ENCODE measurements around the gene SDCBP2. TPM values are rescaled to one million over a fixed set of nuclear protein-coding genes. Genes with fewer than 3 reads are reported as not detected.
A peak's percentile ranks its signal among the peaks of the same experiment; 100 is the strongest.

Gene SDCBP2
- total and polyA plus RNA-seq, 10 of the 15 experiments (the other 5 are each of a cell fraction or from before 2014, with no cell fraction given): 0.16 to 2.4 (median 1.1) TPM; not detected in 1

DNA sequence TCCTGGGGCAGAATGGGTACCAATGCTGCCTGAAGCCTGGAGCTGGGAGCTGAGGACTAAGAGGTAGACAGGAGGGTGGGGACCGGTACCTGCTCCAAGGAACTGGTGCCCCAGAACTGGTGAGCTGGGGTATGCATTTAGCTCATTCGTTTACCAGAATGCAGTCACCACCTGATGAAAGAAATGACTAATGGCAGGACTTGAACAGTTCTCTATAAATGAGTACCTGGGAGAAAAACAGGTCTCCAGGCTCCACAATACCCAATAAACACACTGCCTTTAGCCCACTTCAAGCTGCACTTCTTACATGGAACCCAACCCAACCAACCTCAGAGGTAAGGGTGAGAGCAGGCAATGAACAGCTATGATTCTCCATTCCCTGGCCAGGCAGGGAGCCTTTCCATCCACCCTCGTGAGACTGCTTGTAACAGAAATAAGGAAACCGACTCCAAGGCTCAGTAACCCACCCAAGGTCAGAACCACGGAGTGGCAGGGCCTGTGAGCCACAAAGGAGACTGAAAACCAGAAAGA is 48.5 kb upstream of the SDCBP2 start:
- peaks cover 5 to 18% of the 10 kb centered on the region in 2 experiments for H3K36me3 ChIP-seq (ENCODE audit: control insufficient read depth in 2 of 2, insufficient read depth in 2 of 2, low read length in 1 of 2)
- peak; percentile 74 for ATAC-seq
- H3K4me1 ChIP-seq (ENCODE audit: control insufficient read depth, insufficient read depth, low read length): peaks cover 35% of the 10 kb centered on the region
- peak overlapping the region; percentile 85 for H3K27ac ChIP-seq (ENCODE audit: control insufficient read depth, insufficient read depth)
- no peak for DNase-seq (ENCODE audit: low read depth, low spot score)
- WGBS (ENCODE audit: insufficient coverage, insufficient replicate concordance, low lambda C conversion rate, missing lambda C conversion rate): 0% methylated on average over 5 of the region's 5 CpGs
- no peak for FAIRE-seq
- RAD21 ChIA-PET (ENCODE audit: unreplicated experiment): interaction anchor here (0.7 to 2.7 kb wide), 10 partner anchors 11 to 58 kb away, joined by 3 to 28 read pairs (median 3); partner anchors contain the start of genes FKBP1A and SDCBP2
- intact Hi-C loops (cut with micrococcal nuclease; ENCODE audit: unreplicated experiment) (loop anchor here (2.0 kb wide), 1 partner anchor 53 kb away; no protein-coding TSS in a partner anchor), in situ Hi-C loops (cut with MboI) (no loop called here)
- H3K4me2 ChIP-seq (ENCODE audit: control insufficient read depth, insufficient read depth): peak overlapping the region; percentile 82
- no peaks in the 10 kb centered on the region for H3K27me3 ChIP-seq (replicated peaks in 1 of 2; ENCODE audit: control insufficient read depth in 2 of 2, insufficient read depth in 2 of 2, low read length in 1 of 2)
- POLR2A ChIA-PET: interaction anchor here (1.0 to 4.1 kb wide), 6 partner anchors 10 to 55 kb away, joined by 4 to 46 read pairs (median 6); no protein-coding TSS in a partner anchor
- SMC1A ChIA-PET (ENCODE audit: uncharacterized antibody, unreplicated experiment): interaction anchor here (0.6 to 3.9 kb wide), 6 partner anchors 8 to 76 kb away, joined by 3 to 34 read pairs (median 10); partner anchors contain the start of genes FKBP1A and SDCBP2
- CTCF ChIA-PET: interaction anchor here (0.9 to 2.5 kb wide), 6 partner anchors 9 to 127 kb away, joined by 3 to 15 read pairs (median 5); no protein-coding TSS in a partner anchor
- TF ChIP-seq RUNX3 (IDR thresholded peaks at IDR 0.05; ENCODE audit: low read length) (0 out of 2 replicates have a peak, but pooled peaks have one; percentile 29), YY1 (IDR thresholded peaks at IDR 0.05; ENCODE audit: low read depth, low read length) (no peak), NBN (IDR thresholded peaks at IDR 0.05) (no peak), MEF2A (IDR thresholded peaks at IDR 0.05; ENCODE audit: insufficient read depth, low read depth, low read length) (no peak), SPI1 (IDR thresholded peaks at IDR 0.05; ENCODE audit: borderline replicate concordance, insufficient read depth, low read depth, low read length) (0 out of 2 replicates have a peak, but pooled peaks have one; percentile 24), ZNF274 (IDR thresholded peaks at IDR 0.05; ENCODE audit: insufficient read depth, insufficient read length) (no peak), POU2F2 (IDR thresholded peaks at IDR 0.05; ENCODE audit: borderline replicate concordance, low read depth, low read length) (0 out of 3 replicates have a peak, but pooled peaks have one; percentile 27), SIX5 (IDR thresholded peaks at IDR 0.05; ENCODE audit: low read depth, low read length, severe bottlenecking) (no peak), EED (IDR thresholded peaks at IDR 0.05; ENCODE audit: low read depth) (0 out of 2 replicates have a peak, but pooled peaks have one; percentile 11), EP300 (IDR thresholded peaks at IDR 0.05; ENCODE audit: borderline replicate concordance in 1 of 2, control insufficient read depth in 1 of 2, low read depth in 2 of 2, low read length in 2 of 2) (0 out of 4 replicates have a peak, but pooled peaks of 1 of the 2 experiments have one; percentile 7), JUNB (IDR thresholded peaks at IDR 0.05) (peak; percentile 75)
- TF ChIP-seq, protein P1, sequence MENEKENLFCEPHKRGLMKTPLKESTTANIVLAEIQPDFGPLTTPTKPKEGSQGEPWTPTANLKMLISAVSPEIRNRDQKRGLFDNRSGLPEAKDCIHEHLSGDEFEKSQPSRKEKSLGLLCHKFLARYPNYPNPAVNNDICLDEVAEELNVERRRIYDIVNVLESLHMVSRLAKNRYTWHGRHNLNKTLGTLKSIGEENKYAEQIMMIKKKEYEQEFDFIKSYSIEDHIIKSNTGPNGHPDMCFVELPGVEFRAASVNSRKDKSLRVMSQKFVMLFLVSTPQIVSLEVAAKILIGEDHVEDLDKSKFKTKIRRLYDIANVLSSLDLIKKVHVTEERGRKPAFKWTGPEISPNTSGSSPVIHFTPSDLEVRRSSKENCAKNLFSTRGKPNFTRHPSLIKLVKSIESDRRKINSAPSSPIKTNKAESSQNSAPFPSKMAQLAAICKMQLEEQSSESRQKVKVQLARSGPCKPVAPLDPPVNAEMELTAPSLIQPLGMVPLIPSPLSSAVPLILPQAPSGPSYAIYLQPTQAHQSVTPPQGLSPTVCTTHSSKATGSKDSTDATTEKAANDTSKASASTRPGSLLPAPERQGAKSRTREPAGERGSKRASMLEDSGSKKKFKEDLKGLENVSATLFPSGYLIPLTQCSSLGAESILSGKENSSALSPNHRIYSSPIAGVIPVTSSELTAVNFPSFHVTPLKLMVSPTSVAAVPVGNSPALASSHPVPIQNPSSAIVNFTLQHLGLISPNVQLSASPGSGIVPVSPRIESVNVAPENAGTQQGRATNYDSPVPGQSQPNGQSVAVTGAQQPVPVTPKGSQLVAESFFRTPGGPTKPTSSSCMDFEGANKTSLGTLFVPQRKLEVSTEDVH (IDR thresholded peaks at IDR 0.05; ENCODE audit: low read depth, partially characterized antibody): no peak
- no peaks in the 10 kb centered on the region for H3K9me3 ChIP-seq (replicated peaks; ENCODE audit: control insufficient read depth, insufficient read depth, low read length)
- no peak overlapping the region for H2AFZ ChIP-seq (ENCODE audit: control insufficient read depth, low read depth, low read length)
- BruUV-seq (replicated peaks): no TSS peak
- peaks cover 78% of the 10 kb centered on the region for H3K79me2 ChIP-seq (ENCODE audit: control insufficient read depth, insufficient read depth, low read length)
- H3K4me3 ChIP-seq: peak overlapping the region; percentile 57; the same call in 1 of the 2 replicates
- peaks cover 5% of the 10 kb centered on the region for H4K20me1 ChIP-seq (ENCODE audit: control insufficient read depth, insufficient read depth)
- peak overlapping the region; percentile 47; the same call in 1 of the 2 replicates for H3K9ac ChIP-seq (ENCODE audit: control insufficient read depth, insufficient read depth, low read length)

Data from GM12878 (cell line).